Motor neuron (in vitro differentiated cells): ENCODE measurements around the gene SERP1. TPM values are rescaled to one million over a fixed set of nuclear protein-coding genes. Genes with fewer than 3 reads are reported as not detected.

ENCODE experiments used
- ATAC-seq, 8 experiments: fragments of 200-7000 bp; cut with Tn5 transposase; replicated peaks in 6 of 8; 2 replicates each; pipeline ENCODE4 v1.8.0; 2021; ENCODE audit warnings: mild to moderate bottlenecking in 8 of 8, moderate library complexity in 8 of 8
- H3K27ac ChIP-seq, 2 donors: fragments of 250-450 bp; sonication (Bioruptor Pico); 2 replicates each; pipeline ENCODE4 v1.9.0; 2021; ENCODE audit warnings: antibody characterized with exemption in 2 of 2, mild to moderate bottlenecking in 2 of 2, moderate library complexity in 1 of 2
- H3K4me1 ChIP-seq, 2 donors: fragments of 250-450 bp; sonication (Bioruptor Pico); replicated peaks in 1 of 2; 2 replicates each; pipeline ENCODE4 v1.6.1; 2021; ENCODE audit warnings: antibody characterized with exemption in 2 of 2, mild to moderate bottlenecking in 2 of 2, moderate library complexity in 1 of 2
- H3K4me3 ChIP-seq, 5 donors: fragments of 250-450 bp; sonication (Bioruptor Pico); 2 replicates each; pipeline ENCODE4 v1.9.0; 2021; ENCODE audit warnings: antibody characterized with exemption in 5 of 5, mild to moderate bottlenecking in 5 of 5, moderate library complexity in 4 of 5
- WGBS, 10 experiments: fragments of 450-650 bp; shearing (Covaris generic); methylation state at CpG; one replicate each; pipeline ENCODE4 v1.0.0; 2022; 5-methylcytosine and 5-hydroxymethylcytosine counted together
- in situ Hi-C, 9 experiments: fragments of 400-800 bp; cut with MboI; loops; one replicate each; pipeline ENCODE4 v1.15.0; 2021; ENCODE audit warnings: low sequenced_read_pairs in 9 of 9, low pct_unique_long_range_greater_than_20kb in 2 of 9; ENCODE audit not compliant: unreplicated experiment in 9 of 9
- total RNA-seq, 8 experiments: library from RNA; unstranded; fragments of 300-600 nt; gene quantifications; 2 replicates each; pipeline versions ENCODE4 v1.2.3 to v1.2.4, GENCODE V29; 2022

SERP1 gene
- total RNA-seq, 8 experiments from 2014 or later, result 61.9 to 109 (median 85.0) TPM

GRCh38 chr3:150495563-150496168 lies 50.6 kb downstream of the SERP1 start:
- Histone ChIP-seq H3K4me3 (no peak overlapping the region), H3K4me1 (no peaks in the 10 kb centered on the region), H3K27ac (no peak overlapping the region)
- ATAC-seq, result peak in 1 of 8 experiments; percentile 37
- whole genome bisulfite sequencing, 10 experiments, result 0 to 12% (median 2%) methylated on average over 1 to 2 of the region's 2 CpGs; no CpG with 5 or more reads in 2 of the 10 experiments
- in situ Hi-C loops, result loop anchor here in 4 of 9 experiments (10.0 to 25.0 kb wide), 4 partner anchors 251 to 533 kb away; partner anchors contain the start of gene PFN2 (in 1 of the 4)

GRCh38 chr3:150495149-150495548 lies 51.1 kb downstream of the SERP1 start:
- Histone ChIP-seq H3K27ac (no peak overlapping the region), H3K4me3 (no peak overlapping the region), H3K4me1 (no peaks in the 10 kb centered on the region)
- in situ Hi-C loops, result loop anchor here in 4 of 9 experiments (10.0 to 25.0 kb wide), 4 partner anchors 250 to 533 kb away; partner anchors contain the start of gene PFN2 (in 1 of the 4)
- 10 to 50% (median 20%) methylated on average over 1 of the region's 1 CpG; no CpG with 5 or more reads in 6 of the 10 experiments for WGBS, 10 experiments
- no peak for ATAC-seq

GRCh38 chr3:150494411-150494977 lies 51.8 kb downstream of the SERP1 start:
- Histone ChIP-seq H3K27ac (no peak overlapping the region), H3K4me3 (no peak overlapping the region), H3K4me1 (no peaks in the 10 kb centered on the region)
- in situ Hi-C loops, result loop anchor here in 4 of 9 experiments (10.0 to 25.0 kb wide), 4 partner anchors 250 to 532 kb away; partner anchors contain the start of gene PFN2 (in 1 of the 4)
- ATAC-seq, result no peak
- WGBS, 10 experiments, result 71 to 100% (median 94%) methylated on average over 1 to 4 of the region's 5 CpGs; no CpG with 5 or more reads in 2 of the 10 experiments

Other genes with a start within 250 kb of the SERP1 start
- gene TSC22D2, start 138.2 kb downstream of the SERP1 start, total RNA-seq, result 10 to 100 TPM; 10.1 to 33.8 (median 19.1) TPM
- gene EIF2A, start 291 bp upstream of the SERP1 start, total RNA-seq, result 100 to 1,000 TPM in 4 of 8 experiments, 10 to 100 TPM in 4; 61.7 to 128 (median 97.5) TPM
- 100 to 1,000 TPM in 1 of 8 experiments, 10 to 100 TPM in 7; 36.5 to 113 (median 49.9) TPM for gene SELENOT, start 56.8 kb upstream of the SERP1 start, total RNA-seq
- under 1 TPM in 6 of 8 experiments, not detected in 2; 0.20 to 0.43 (median 0.23) TPM for gene ERICH6, start 157.4 kb upstream of the SERP1 start, total RNA-seq
- 10 to 100 TPM in 6 of 8 experiments, 1 to 10 TPM in 2; 7.1 to 29.4 (median 17.0) TPM for gene SIAH2, start 216.7 kb upstream of the SERP1 start, total RNA-seq